Embryonic facial prominence (tissue), 1 donor: ENCODE data around the gene PLCH2.

Experiments
- DNase-seq: peaks from one replicate; pipeline ENCODE4 v3.0.0-alpha.2; 2016; ENCODE audit errors: extremely low spot score

PLCH2 gene

DNA sequence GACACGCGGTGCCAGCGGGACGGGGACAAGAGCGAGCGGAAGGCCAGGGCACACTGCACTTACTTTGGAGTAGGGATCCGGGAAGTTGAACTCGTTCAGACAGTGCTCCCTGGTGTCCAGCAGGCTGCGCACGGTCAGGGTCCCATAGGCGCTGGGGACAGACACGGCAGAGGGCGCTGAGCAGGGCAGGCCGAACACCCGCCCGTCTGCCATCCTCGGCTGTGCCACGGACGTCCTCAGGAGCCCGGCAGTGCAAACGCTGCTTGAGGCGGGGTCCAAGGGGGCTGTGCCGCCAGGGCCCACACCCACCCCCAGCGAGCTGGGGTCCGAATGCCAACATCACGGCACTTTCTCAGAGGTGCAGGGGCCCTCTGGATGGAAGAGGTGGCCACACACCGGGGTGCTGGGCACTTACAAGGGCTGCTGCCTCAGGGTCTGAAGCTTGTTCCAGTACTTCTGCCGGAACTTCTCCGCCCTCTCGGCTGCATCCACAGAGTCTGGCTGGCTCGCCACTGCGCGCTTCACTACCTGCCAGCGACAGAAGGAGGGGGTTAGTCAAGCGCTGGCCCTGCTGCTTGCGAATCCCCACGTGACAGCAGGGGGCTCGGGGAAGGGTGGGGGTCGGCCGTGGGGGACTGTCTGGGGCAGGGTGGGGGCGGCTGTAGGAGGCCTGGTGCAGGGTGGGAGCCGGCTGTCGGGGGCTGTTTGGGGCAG lies 38.0 kb downstream of the PLCH2 start:
- DNase-seq = no peak

DNA sequence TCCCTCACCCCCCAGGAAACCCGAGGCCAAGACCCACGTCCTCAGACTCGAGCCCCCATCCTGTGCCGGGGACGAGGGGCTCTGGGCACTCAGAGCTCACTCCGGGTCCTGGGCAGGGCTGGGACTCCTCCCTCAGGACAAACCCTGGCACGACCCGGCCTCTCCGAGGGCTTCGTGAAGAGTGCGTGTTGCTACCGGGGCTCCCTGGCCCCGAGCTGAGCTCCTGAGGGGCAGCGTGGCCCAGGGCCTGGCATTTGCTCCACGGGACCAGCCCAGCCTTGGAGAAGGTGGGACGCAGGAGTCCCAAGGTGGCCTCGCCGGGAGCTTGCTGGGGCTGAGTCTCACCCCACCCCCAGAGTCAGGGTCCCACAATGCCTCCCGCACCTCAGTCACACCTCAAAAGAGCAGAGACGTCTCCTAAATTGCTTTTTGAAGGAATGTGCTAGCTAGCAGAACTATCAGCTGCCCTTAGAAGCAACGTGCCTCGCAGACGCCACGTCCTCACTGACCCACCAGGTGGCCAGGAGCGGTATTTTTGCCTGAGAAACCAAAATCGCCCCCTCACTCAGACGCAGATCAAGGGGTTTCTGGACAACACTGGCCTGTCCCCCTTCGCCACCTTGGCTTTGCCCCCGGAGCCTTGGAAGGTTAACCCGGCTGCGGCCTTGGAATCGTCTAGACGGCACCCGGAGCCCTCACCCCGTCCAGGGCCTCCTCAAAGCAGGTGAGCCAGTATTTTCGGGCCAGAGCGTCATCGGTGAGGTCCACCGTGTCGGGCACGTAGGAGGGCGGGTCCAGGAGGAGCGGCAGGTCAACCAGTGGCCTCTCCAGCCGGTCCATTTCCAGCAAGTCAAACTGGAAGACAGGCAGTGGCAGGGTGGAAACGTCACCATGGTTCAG lies 39.0 kb downstream of the PLCH2 start:
- no peak for DNase-seq

DNA sequence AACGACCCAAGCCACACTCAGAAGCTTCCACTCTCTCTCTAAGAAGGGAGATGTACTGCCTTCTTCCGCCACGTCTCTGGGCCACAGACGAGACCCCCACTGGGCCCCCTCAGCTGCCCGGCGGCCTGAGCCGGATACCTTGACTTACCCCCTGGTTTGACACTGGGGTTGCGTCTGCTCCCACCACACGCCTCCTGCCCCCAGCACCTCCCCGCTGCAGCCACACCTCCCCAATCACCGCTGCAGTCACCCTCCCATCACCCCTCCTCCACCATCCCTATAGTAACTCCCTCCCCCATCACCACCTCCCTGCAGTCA lies 39.6 kb downstream of the PLCH2 start:
- DNase-seq = no peak

DNA sequence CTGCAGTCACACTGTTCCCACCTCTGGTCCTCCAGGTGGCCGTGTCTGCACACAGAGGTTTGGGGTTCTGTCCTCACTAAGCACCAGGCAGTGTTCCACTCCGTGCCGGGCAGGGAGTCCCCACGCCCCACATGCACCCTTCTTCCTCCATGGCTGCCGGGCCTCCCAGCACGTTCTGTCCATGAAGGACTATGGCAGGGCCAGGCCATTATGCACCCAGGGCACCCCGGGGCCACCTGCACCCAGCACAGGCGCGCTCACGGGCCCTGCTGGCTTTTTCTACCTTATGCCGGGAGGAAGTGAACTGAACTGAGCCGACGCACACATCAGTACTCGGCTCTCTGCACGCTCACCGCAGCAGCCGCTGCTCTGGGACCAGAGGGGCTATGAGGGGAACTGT lies 40.0 kb downstream of the PLCH2 start:
- no peak for DNase-seq

DNA sequence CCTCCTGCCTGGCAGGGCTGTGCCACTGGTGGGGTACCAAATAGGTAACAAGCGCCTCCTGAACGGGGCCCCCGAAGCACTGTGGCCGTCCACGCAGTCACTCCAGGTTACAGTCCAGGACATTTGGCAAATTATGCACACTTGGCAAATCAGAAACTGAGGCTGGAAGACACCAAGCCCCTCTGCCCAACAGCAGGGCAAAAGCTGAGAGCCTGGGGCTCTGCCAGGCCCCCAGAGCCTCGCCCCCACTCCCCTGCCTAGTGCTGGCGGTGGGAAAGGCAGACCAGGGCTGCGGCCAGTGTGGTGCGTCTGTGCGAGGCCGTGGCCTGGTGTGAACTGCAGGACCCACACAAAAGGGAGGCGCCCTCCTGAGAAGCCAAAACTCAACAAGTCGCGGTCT lies 40.9 kb downstream of the PLCH2 start:
- no peak for DNase-seq

DNA sequence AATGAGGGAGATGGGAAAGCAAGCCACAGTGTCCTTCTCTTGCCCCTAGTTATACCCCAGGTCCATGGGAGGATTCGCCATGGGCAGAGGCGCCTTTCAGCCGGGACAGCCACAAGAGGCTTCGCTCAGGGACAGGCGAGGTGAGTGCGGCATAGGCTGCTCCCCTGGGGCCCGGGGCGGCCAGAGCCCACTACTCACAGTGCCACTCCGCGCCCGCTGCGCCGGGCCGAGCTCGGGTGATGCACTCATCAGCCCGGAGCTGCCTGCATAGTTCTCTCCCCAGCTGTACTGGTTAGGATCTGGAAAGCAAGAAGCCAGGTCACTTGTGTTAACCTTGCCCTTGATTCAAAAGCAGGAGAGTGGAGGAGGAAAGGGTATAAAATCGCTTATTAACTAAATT lies 41.9 kb downstream of the PLCH2 start:
- DNase-seq = no peak

DNA sequence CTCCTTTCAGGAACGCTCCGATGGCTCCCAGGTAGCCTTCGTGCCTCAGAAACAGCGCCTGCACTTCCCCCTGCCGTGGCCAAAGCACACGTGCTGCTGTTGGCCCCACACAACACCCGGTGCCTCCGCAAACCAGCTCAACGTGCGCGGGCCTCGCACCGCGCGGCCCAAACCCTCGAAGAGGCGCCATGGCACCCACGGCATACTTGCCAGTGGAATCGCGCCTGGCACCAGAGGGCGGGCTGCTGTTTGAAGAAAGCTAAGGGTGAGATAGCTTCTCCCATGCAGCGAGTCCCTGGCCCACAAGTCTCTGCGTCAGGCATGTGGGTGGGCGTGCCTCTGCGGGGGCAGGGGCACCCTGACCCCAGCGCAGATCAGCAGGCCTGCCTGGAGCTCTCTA lies 42.4 kb downstream of the PLCH2 start:
- DNase-seq = no peak

DNA sequence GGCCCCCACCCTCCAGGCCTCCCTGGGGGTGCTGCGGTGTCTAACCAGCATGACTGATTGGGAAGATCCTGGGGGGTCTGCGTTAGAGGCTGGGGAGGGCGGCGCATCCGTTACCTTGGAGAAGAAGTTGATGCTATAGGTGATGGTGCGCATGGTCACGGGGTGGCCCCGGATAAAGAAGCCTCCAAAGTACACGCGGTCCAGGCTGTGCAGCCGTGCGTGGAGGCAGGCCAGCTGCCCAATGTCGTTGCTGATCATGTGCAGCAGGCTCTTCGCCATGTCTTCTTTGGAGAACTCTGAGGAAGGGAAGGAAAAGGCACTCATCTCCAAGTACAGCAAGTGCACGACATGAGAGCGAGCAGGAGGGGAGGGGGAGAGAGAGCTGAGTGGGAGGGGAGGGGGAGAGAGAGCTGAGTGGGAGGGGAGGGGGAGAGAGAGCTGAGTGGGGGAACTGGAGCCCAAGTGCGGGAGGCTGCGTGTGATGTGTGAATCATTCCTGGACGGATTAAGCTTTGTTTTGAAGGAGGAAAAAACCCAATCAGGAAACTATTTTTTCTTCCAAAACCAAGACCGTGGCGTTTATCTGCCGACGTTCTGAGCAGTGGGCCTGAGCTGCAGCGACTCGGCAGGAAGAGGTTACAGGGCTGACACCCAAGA lies 43.1 kb downstream of the PLCH2 start:
- DNase-seq = no peak

DNA sequence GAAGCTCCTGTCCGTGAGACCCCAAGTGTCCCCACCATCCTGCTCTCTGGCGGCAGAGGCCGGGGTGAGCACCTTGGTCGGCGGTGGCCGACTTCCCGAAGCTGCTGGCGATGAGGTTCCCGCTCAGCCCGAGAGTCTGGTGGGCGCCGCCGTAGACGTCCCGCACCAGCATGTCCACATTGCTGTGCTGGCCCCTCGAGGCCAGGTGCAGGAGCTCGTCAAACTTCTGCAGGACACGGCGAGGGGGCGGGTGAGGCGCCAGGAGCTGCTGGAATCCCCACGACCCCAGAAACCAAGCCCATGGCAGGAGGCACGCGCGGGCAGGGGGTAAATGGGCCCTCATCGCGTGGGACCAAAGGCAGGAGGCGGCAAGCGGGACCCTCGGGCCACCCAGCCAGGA lies 43.6 kb downstream of the PLCH2 start:
- no peak for DNase-seq

DNA sequence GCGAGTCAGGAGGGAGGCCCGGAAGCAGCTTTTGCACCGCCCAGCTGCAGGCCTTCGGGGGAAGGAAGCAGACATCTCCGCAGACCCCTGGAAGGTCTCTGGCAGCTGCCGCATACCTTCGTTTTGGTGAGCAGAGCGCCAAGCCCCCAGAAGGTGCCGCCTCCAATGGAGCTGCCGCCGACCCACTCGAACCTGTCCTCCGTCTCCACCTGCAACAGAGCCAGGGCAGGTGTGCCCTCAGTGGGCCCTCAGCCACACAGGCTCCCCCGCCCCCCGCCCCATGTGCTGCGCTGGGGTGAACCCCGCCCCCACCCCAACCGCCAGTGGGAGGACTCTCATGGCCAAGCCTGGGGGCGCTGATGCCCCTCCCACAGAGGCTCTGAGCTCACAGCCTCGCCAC lies 44.1 kb downstream of the PLCH2 start:
- no peak for DNase-seq

DNA sequence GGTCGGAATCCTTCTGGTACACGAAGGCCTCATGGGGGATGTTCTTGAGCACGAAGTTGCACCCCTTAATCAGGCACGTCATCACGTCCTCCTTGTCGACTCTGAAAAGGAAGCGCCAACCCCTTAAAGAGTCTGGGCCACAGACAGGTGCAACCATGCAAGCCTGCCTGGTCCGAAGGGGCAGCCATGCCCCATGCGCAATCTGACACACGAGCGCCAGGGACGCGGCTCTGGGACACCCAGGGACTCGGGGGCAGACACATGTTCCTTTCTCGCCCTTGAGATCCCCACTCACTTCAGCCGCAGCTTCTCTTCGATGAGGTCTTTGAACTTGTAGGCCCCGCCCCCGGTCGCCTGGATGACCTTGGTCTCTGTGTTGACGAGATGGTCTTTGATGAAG lies 44.7 kb downstream of the PLCH2 start:
- no peak for DNase-seq

DNA sequence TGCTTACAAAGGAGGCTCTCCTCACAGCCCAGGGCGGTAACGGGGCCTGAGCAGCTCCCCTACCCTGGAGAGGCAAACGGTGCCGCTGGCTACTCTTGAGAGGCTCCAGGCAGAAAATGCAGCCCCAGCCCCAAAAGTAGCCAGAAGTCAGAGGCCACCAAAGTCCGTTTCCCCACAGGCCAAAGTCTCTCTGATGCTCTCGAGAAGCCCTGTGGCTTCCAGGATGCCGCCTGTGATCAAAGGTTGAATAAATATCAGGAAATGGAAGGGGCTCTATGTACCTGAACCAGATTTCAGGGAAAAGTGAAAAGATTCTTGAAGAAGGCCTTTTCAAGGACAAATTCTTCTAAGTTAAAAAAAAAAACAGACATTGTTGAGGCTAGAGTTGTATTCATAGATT lies 46.1 kb downstream of the PLCH2 start:
- DNase-seq = no peak

DNA sequence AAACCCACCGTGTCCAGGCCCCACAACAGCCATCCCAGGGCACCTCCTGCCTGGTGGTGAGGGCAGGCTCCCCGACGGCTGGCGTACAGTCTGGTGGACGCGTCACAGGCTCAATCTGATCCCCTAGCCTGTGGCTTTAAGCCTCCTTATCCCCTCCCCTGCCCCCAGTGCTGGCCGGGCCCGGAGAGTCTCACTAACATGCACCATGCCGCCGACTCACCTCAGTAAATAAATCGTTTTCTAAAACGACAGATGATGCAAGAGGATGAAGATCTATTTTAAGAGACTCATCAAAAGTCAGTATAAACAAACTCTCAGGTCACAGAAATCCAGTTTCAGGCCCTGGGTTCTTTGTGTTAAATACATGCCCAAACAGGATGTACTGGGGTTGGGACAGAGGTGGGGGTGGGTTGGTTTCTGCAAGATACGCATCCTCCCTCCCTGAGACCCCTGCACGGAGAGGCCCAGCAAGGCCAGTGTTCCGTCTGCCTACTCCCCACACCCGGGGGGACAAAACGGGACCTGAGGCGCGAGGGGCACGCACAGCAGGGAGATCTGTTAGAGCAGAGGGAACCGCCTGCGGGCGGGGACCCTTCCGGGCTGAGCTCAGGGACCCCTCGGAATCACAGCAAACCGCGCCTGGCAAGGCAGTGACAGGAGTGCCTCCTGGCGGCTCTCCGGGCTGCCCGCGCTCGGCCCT lies 47.3 kb downstream of the PLCH2 start:
- no peak for DNase-seq

DNA sequence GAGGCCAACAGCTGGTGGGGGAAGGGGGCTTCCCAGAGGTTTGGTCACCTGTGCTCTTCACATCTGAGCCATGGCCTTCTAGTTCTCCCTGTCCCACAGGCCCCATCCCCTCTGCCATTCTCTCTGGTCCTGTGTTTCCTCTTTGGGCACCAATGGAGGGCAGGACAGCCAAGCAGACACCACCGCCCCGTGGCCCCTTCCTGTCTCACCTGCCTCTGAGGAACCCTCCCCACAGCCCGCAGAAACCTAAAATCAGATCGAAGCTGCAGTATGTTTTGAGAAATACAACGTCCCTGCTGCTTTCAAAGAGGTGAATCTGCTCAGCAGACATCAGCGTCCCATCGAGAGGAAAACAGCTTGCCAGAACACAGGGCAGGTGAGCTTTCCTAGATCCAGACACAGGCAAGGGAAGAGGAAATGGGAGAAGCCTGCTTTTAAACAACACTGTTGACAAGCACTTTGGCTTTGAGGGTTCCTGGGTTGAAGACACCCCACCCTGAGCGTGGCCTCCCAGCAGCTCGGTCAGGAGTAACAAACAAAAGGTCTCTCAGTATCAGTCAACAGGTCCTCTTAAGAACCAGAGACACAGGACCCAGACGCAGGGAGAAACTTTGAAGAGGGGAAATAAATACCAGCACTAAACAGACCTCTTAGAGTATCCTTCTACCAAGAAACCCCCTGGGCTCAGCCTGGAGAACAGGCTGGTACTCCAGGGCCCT lies 48.0 kb downstream of the PLCH2 start:
- DNase-seq = no peak

DNA sequence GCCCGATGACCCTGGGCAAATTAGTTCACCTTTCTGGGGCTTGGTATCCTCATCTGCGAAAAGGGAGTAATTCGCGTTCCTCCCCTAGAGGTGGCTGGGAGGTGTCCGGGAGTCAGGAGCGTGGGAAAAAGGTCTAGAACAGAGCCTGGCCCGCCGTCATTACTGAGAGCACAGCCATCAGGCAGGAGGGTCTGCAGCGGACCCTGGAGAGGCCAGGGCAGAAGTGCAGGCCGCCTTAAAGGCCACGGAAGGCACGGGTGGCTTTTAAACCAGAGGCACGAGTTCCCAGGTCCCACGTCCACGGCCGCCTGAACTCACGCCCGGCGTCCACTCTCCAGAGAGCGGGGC lies 49.5 kb downstream of the PLCH2 start:
- no peak for DNase-seq

DNA sequence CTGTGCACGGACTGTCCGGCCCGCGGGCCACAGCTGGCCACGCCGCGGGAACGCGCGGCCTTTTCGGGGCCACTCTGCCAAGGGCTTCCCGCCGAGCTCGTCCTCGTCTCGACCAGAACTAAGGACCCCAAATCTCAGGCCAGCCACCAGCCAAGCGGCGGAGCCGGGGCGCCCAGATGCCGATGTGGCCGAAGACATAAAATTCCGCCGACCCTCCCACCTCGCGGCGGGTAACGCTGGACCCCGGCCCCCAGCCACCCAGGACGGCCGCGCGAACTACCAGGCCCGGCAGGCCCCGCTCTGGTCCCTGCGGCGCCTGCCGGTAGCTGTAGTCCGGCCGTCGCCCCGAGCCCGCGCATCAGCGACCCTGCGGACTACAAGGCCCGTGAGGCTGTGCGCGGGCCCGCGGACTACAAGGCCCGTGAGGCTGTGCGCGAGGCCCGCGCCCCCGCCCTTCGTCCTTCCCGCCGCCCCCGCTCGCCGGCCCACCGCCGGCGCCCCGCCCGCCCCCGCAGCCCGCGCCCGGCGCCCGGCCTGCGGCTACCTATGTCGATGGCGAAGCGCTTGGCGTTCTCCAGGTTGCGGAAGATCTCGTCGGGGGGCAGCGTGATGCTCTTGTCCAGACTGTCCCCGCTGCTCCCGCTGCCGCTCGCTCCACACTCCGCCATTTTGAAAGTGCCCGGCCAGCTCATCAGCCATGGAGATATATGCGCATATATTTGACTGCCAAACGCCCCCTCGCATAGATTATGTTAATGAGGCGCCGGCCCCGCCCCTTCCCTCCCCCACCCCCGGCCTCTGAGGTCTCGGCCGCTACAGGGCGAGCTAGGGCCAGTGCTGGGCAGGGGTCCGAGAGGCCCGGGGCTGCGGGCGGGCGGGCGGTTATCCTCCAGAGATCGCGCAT lies 50.1 kb downstream of the PLCH2 start, which contains the start of gene PANK4:
TSS of gene PANK4 (minus strand) at position 677 of the 904 bp plus-strand sequence. CDS start at position 668, 9 bp downstream.
- DNase-seq = peak; percentile 79

DNA sequence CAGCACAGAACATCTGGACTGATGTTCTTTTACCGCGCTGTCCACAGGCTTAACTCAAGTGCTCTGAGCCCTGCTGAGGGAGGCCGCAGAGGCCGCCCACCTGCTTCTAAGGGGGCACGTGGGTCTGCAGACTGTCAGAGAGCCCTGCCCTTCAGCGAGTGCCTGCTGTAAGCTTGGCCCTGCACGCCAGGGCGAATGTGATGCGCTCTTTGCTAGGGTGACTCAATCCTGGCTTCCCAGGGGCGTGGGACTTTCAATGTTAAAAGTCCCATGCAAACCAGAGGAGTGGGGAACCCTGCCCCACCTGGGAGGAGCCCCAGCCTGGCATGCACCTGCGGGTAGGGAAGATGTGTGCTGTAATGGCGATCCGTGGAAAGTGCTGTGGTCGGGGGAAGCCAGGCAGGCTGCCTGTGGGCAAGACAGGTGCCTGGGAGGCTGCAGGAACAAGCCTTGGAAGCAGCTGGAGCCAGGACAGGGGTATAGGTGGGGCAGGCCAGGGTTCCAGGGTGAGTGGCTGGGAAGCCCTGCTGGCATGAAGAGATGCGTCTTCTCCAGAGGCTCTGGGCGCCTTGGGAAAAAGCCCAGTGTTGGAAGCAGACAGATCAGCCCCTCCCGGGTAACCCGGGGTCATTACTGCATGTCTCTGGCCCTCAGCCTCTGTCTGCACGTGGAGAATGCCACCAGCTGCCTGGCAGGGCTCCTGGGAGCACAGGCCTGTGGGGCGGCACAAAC lies 50.9 kb downstream of the PLCH2 start:
- no peak for DNase-seq

DNA sequence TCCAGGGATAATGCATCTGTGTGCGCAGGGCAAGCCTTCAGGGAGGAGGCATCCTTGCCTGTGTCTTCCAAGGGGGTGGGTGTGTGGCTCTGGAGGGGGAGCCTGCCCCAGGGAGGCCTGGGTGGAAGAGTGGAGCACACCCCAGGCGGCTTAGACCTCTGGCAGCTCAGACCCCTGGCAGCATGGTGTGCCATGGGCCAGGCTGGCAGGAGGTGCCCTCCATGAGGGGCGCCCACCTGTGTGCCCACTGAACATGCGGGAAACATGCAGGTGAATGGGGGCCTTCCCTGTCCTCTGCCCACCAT lies 51.4 kb downstream of the PLCH2 start:
- DNase-seq = no peak

DNA sequence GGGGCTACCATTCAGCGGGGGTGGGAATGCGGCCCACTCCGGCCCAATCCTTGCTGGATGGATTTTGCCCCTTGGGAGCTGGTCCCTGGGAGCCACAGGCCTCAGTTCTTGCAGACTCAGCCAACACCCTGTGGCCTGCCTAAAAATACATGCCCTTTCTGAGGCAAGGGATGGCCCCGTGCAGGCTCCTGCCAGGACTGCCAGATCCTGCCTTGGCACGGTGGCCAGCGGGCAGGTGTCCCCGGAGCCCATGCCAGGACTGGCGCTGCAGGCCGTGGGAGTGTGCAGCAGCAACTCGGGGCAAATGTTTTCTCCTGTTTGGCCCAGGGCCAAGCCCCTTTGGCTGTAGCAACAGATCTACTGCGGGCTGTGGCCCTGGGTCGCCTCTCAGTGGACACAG lies 51.9 kb downstream of the PLCH2 start:
- no peak for DNase-seq

DNA sequence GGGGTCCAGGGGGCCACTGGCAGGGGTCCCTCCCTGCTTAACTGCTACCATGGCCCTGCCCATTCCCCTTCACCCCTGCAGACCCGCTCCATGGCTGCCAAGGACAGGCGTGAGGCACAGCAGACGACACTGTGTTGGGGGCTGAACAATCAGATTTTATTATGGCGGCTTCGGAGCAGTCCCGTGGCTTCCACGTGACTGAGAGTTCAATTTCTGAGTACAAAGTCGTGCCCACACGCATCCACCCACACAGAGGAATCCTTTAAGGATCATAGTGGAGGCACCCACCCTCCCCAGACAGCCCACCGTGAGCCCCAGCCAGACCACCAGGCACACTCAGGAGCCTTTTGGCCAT lies 52.5 kb downstream of the PLCH2 start:
- no peak for DNase-seq
